GM19099 (cell line): ENCODE results near the gene PTPRD.

Source experiments
- POLR2A ChIP-seq: IDR thresholded peaks from 3 replicates; pipeline ENCODE4 v1.6.1; 2011; ENCODE audit warnings: low read depth; ENCODE audit not compliant: insufficient read length; ENCODE audit errors: extremely low read depth

The PTPRD gene

GRCh38 chr9:8514760-8515159 is 2098.0 kb downstream of the PTPRD start:
- TF ChIP-seq POLR2A, result no peak

- no peak for TF ChIP-seq POLR2A
These were observed 2104.0 kb downstream of the PTPRD start for GRCh38 chr9:8508671-8509290.

- TF ChIP-seq POLR2A, result no peak
These were observed 2118.2 kb downstream of the PTPRD start for GRCh38 chr9:8494571-8494970.

- no peak for TF ChIP-seq POLR2A
These were observed 2120.1 kb downstream of the PTPRD start for GRCh38 chr9:8492679-8493078.

GRCh38 chr9:8492024-8492423 is 2120.8 kb downstream of the PTPRD start:
- no peak for TF ChIP-seq POLR2A

- TF ChIP-seq POLR2A, result no peak
These were observed 2121.2 kb downstream of the PTPRD start for GRCh38 chr9:8491563-8491962.

- no peak for TF ChIP-seq POLR2A
These were observed 2123.0 kb downstream of the PTPRD start for GRCh38 chr9:8489835-8490234.

- TF ChIP-seq POLR2A, result no peak
These were observed 2126.7 kb downstream of the PTPRD start for GRCh38 chr9:8486095-8486494.

- TF ChIP-seq POLR2A, result no peak
These were observed 2128.1 kb downstream of the PTPRD start for GRCh38 chr9:8484597-8485191.

- TF ChIP-seq POLR2A, result no peak
These were observed 2135.4 kb downstream of the PTPRD start for GRCh38 chr9:8477450-8477849.

GRCh38 chr9:8474937-8475336 is 2137.9 kb downstream of the PTPRD start:
- TF ChIP-seq POLR2A, result no peak

- no peak for TF ChIP-seq POLR2A
These were observed 2139.4 kb downstream of the PTPRD start for GRCh38 chr9:8473244-8474020.

GRCh38 chr9:8468045-8468637 is 2144.7 kb downstream of the PTPRD start:
- no peak for TF ChIP-seq POLR2A

- TF ChIP-seq POLR2A, result no peak
These were observed 2155.0 kb downstream of the PTPRD start for GRCh38 chr9:8457816-8458215.

- no peak for TF ChIP-seq POLR2A
These were observed 2155.7 kb downstream of the PTPRD start for GRCh38 chr9:8457055-8457454.

- TF ChIP-seq POLR2A, result no peak
These were observed 2156.5 kb downstream of the PTPRD start for GRCh38 chr9:8456344-8456743.

- no peak for TF ChIP-seq POLR2A
These were observed 2161.8 kb downstream of the PTPRD start for GRCh38 chr9:8450810-8451545.
